Stimulated activated CD4-positive, alpha-beta T cell treated with anti-CD3 and anti-CD28 coated beads, Interleukin-1b, Interleukin-23, amount 100 ng/mL, for 1 hour (primary cell): ENCODE measurements around the gene BTNL8.

ENCODE experiments used
- DNase-seq, 2 donors: peaks; one replicate each; pipeline ENCODE4 v3.0.0-alpha.2; 2020; ENCODE audit warnings: low read depth in 2 of 2

Gene BTNL8

DNA sequence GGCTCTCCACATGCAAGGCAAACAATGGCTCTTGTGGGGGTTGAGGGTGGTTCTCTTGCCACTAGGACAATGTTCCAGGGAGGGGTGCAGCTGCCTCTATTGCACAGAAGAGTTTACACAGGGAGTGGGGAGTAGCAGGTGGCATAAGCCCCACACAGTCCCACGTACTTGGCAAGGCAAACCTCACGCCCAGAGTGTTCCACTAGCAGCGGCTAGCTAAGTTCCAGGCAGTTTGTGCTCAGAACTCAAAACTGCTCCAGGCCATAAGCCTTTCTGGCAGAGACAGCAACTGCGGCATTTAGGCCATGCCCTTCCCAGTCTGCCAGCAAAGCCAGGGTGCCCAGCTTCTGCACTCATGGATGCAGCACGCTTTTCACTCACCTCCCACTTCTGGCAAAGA lies 60.7 kb downstream of the BTNL8 start:
- no peak for DNase-seq

DNA sequence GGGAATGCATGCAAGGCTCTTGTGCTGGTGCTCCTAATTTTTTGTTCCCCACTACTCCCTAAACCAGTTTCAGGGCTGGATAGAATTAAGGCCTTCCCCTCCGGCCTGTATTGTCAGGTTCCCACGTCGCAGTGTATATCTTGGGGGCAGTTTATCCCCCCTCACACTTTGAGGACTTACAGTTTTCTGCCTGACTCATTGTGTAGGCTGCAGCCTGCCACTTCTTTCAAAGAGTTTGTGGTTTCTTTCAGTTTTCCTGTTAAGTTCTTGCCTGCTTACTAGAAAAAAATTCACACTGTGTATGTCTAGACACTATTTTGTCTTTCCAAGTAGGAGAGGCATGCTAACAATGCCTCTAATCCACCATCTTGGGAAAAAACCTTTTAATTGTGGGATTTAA lies 61.2 kb downstream of the BTNL8 start:
- DNase-seq: no peak

DNA sequence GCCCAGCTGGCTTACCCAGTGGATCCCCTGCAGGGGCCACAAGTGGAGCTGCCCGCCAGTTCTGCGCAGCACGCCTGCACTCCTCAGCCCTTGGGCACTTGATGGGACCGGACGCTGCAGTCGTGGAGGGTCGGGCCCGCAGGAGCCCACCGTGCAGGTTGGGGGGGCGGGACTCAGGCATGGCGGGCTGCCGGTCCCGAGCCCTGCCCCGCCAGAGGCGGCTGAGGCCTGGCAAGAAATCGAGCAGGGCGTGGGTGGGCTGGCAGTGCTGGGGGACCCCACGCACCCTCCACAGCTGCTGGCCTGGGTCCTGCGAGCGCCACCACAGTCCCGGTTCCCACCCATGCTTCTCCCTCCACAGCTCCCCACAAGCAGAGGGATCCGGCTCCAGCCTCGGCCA lies 70.4 kb downstream of the BTNL8 start:
- DNase-seq: no peak

GRCh38 chr5:180970336-180970735 lies 71.4 kb downstream of the BTNL8 start:
- no peak for DNase-seq

DNA sequence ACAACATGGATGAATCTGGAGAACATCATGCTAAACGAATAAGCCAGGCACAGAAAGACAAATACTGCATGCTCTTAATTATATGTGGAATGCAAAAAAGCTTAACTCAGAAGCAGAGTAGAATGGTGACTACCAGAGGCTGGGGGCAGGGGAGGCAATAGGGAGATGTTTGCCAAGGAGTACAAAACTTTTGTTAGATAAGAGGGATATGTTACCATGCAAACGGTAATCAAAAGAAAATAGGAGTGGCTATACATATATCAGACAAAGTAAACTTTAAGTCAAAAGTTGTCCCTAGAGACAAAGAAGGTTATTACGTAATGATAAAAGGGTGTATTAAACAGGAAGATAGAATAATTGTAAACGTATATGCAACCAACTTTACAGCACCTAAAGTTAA lies 71.9 kb downstream of the BTNL8 start:
- DNase-seq: no peak

DNA sequence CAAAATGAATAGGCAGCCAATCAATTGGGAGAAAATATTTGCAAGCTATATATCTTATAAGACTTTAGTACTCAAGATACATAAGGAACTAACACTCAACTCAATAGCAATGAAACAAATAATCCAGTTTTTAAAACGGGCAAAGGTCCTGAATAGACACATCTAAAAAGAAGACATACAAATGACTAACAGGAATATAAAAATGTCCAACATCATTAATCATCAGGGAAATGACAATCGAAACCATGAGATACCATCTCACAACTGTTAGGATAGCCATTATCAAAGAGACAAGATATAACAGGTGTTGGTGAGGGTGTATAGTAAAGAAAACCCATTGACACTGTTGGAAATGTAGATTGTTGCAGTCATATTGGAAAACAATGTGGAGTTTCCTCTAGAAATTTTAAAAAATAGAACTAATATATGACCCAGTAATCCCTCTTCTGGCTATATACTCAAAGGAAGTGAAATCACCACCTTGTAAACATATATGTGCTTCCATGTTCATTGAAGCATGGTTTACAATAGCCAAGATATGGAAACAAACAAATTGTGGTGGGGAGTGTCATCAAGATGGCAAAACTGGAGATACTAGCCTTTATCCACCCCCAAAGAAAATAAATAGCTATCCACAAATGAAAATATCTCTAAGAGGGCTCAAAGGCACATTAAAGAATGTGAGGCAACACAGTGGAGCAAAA lies 75.8 kb downstream of the BTNL8 start:
- no peak for DNase-seq

- DNase-seq: no peak
Measured at GRCh38 chr5:180975338-180975737, 76.4 kb downstream of the BTNL8 start.

GRCh38 chr5:180976518-180976917 lies 77.6 kb downstream of the BTNL8 start:
- no peak for DNase-seq

GRCh38 chr5:180977852-180978251 lies 78.9 kb downstream of the BTNL8 start:
- DNase-seq: no peak

- no peak for DNase-seq
Measured at GRCh38 chr5:180982008-180982741, 83.2 kb downstream of the BTNL8 start.

DNA sequence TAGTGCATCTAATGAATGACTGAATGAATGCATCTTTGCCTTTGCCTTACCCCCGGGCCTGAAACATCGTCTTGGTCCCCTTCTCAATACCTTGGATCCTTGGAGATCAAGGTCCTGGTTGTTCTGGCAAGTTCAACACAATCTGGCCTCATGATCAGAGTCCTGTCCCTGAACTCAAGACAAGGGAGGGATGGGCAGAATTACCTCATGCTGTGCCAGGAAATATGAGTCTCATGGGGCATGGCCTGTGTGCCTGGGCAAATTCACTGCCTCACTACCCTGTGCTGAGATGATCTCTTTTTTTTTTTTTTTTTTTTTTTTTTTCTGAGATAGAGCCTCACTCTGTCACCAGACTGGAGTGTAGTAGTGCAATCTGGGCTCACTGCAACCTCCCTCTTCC lies 89.1 kb downstream of the BTNL8 start:
- DNase-seq: no peak

- no peak for DNase-seq
Measured at GRCh38 chr5:180988592-180988991, 89.6 kb downstream of the BTNL8 start, which contains the start of gene BTNL3. Gene BTNL3, plus strand, starts transcription at chr5:180988846. Its CDS starts 183 bp downstream, at chr5:180989029.

DNA sequence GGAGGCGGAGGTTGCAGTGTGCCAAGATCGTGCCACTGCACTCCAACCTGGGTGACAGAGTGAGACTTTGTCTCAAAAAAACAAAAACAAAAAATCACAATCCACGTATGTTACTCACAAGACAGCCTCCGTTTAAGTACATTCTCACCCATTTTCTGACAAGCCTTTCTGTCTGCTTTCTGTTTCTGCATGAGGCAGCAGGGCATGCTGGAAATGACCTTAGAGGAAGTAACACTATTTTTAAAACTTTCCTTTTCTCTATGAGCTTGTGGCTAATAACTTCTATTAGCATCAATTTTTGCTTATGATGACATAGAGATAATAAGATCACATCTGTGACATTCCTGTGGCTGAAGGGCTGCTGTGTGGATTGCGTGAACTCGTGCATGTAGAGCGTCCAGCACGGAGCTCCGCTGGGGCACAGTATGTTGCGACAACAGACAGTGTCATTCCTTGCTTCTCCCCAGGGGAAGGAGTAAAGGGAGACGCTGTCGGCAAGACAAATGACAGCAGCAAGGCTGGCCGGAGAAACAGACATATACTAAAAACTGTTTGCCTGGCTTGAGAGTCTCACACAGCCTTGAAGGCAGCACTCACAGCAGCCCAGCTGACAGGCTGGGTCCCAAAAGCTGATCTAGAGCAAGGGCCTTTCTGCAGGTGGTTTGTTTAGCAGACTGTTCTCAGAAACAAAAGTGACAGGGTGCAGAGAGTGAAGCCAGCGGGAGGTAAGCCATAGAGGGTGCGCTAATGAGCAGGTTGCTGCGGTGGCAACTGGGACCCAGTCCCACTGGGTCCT lies 91.3 kb downstream of the BTNL8 start:
- no peak for DNase-seq

- DNase-seq: no peak
Measured at GRCh38 chr5:180990882-180991242, 91.9 kb downstream of the BTNL8 start.
